Pons (tissue), 1 donor: Measurements from ENCODE around the gene TSPAN3.

Experiments
- DNase-seq: peaks from one replicate; pipeline ENCODE4 v3.0.0-alpha.2; 2016; ENCODE audit warnings: low spot score

TSPAN3 gene

DNA sequence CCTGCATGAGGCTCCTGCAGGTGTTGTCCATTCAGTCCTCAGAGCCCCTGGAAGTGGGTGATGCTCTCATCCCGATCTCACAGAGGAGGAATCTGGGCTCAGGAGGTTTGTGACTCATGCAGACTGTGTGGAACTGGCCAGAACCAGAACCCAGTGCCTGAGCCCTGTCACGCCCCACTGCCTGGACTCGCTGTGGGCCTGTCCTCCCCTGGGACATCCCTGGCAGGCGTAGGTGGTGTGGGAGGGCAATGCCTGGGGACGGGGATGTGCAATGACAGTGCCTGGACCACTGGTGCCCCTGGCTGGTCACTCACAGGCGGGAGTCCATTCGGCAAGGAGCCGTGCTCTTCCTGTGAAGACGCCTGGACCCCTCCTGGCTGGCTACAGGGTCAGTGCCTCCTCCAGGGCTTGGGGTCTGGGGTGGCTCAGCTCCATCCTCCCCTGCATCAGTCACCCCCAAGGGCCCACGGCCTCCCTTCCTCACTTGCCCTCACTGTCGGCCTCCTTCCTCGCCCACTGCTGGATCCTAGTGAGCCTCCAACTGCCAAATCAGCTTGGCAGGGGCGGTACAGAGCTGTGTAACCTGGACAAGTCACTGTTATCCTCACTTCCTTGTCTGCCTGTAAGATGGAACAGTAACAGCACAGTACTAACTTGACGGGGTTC lies 61.1 kb downstream of the TSPAN3 start:
- no peak for DNase-seq

GRCh38 chr15:77009176-77009575 lies 61.7 kb downstream of the TSPAN3 start:
- no peak for DNase-seq

- DNase-seq = peak; percentile 54
Observed at GRCh38 chr15:77004189-77004588, 66.7 kb downstream of the TSPAN3 start.

GRCh38 chr15:77002954-77003912 lies 67.7 kb downstream of the TSPAN3 start:
- peak; percentile 76 for DNase-seq

GRCh38 chr15:77002436-77002835 lies 68.5 kb downstream of the TSPAN3 start:
- DNase-seq = no peak

GRCh38 chr15:77001966-77002365 lies 68.9 kb downstream of the TSPAN3 start:
- DNase-seq = no peak

- no peak for DNase-seq
Observed at GRCh38 chr15:77001351-77001750, 69.6 kb downstream of the TSPAN3 start.

DNA sequence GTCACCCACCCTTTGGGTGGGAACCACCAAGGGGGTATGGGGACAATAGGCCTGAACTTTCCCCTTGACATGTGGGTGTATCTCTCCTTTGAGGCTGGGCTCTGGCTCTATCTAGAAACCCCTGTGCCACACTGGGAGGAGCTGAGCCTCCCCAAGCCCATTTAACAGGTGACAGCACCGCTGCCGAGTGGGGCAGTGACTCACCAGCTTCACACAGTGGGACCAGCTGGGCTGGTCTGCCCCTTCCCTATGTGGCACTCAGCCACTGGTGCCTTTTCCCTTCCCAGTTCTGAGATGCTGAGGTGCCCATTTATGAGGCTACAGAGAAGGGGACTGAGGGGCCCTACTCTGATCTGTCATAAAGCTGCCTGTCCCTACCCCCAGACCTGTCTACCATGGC lies 70.9 kb downstream of the TSPAN3 start:
- DNase-seq = no peak

DNA sequence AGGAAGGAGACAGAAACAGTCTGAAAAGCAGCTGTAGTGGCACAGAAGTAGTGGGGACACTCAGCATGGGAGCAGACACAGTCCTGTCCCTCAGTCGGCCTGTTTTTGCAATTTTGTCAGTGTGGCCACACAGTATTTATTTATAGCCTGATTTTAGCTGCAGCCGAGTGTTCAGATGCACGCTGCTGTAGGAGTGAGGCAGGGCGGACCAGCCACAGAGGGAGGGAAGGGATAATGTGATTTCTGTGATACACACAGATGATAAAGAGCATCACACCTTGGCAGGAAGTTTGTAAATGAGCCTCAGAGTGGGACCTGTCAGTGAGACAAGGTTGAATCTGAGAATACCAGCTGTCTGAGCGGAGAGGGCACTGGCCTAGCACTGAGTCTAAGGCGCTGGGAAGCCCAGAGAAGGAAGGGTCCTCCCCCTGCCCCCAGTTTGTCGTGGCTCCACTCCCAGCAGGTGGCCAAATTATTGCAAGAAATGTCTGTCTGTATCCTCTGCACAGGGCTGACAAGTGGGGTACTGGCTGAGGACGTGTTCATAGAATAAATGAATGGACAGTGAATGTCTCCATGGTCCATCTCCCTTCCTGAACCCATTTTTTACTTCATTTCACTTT lies 72.1 kb downstream of the TSPAN3 start:
- no peak for DNase-seq

DNA sequence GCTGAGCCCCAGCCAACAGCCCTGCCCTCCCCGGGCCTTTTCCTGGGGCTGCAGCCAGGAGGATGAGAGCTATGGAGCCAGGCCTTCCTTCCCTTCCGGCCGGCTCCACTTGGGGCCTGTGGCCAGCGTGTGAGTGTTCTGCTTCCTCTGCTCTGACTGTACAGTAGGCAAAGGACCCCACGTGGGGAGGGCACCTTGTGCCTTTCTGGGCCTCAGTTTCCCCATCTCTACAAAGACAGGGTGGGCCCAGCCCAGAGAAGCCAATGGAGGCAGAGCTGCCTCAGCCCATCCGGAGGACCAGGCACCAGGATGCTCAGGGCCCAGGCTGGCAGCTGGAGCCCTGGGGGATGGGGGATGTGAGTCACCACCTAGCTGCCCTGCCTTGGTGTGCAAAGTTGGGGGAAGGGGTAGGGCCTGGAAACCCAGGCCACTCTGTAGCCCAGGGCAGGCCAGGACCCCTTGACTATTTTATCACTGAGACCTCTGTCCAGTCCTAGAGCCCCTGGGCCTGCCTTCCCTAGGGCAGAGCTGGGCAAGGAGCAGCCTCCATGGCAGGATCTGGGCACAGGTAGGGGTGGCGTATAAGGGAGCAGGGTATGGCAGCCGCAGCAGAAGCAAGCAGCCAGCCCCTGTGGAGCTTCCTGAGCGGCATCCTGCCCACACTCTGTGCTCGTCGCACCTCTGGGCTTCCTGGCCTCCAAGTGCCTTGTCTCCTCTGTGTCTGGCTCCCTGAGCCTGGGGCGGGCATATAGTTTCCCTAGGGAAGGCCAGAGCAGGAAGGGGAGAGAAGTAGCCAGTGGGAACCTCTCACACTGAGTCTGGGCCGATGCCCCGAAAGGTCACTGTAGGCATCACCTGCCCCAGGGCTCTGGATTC lies 74.1 kb downstream of the TSPAN3 start:
- DNase-seq = no peak

- no peak for DNase-seq
Observed at GRCh38 chr15:76996076-76996525, 74.8 kb downstream of the TSPAN3 start.

DNA sequence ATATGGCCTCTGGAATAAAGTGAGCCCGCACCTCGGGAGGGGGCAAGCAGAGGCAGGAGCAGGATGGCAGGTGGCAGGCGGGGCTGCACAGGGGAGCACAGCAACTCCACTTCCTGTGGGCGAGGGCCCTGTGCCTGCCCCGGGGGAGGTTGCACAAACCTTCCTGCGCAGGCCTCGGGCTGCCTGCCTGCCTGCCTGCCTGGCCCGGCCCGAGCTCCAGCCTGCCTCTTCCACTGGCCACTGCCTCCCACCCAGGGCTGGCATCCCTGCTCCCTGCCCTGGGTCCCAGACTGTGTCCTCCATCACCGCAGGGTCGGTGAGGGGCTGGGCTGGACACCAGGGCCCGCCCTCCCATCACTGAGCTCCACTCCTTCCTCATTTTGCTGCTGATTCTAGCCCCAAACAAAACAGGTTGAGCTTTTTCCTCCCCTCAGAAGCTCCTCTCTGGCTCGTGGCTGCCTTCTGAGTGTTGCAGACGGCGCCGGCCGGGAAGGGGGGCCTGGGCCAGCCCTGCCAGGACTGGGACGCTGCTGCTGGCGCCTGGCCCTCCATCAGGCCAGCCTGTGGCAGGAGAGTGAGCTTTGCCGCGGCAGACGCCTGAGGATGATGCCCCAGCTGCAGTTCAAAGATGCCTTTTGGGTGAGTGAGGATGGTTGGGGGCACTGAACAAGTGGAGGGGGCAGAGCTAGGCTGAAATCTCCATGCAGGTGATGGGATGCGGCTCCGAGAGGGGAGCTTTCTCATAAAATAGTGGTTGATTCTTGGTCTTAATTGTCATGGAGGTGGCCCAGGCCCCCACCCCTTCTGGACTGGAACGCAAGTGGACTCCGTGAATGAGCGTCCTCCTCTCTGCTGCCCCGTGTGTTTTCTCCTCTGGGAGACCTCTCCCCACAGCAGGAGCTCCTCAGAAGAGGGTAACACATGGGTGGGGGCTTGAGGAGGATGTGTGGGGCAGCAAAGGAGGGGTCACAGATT lies 75.7 kb downstream of the TSPAN3 start, which contains the start of gene PSTPIP1:
Gene PSTPIP1, plus strand, starts transcription at position 156 of the 975 bp plus-strand sequence. Its CDS starts 448 bp downstream, at position 604.
- peak; percentile 48 for DNase-seq

DNA sequence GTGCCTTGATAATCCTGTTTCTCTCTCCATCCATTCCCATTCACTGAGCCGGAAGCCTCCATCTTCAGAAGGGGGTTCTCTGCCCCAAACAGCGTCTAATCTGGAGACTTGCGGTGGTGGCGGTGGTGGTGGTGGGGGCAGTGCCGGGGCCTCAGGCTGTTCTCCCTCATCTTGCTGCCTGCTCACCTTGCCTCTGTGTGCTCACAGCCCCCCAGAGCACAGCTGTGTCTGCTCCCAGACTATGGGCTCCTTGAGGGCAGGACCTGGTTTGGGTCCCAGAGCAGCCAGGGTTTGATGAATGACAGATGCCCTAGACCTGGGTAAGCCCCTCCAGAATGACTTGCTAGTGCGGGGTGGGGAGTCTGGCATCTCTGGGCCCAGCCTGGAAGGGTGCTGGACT lies 76.4 kb downstream of the TSPAN3 start:
- no peak for DNase-seq

- no peak for DNase-seq
Observed at GRCh38 chr15:76994001-76994400, 76.9 kb downstream of the TSPAN3 start.

- no peak for DNase-seq
Observed at GRCh38 chr15:76993114-76993725, 77.7 kb downstream of the TSPAN3 start.

DNA sequence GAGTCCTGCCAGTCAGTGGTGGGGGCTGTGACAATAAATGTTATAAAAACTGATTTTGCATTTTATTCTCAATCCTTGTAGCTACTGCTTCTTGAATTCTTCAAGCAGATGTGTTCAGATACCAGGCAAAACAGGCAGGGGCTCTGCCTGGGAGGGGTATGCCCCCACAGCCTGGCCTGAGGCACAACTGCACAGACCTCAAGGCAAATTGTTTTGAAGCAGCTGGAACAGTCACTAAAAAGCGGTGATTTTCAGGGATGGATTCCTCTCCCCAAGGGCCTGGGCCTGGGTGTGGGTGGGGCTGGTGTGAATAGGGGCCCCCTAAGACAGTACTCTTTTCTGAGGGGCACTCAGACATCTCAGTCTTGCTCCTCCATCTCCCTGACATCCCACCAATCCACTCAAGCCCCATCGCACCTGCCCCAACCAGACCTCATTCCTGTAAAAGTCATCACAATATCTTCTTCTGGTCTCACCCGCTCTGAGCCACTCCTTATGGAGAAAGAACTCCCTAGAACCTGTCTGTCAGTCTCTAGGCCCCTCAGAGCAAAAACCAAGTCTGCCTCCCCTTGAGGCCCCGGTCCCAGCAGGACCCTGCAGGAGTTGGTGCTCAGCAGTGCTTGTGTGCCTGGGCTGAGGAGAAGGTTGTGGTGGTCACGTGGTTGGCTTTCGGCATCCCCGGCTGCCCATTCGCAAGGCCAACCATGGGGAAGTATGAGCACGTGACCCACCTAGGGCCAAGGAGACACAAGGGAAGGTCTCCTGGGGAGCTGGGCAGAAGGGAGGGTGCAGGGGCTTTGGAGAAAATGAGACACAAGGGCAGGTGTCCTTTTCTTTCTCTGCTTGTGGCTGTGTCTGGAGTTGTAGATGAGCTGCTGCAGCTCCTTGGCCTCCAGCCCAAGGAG lies 78.9 kb downstream of the TSPAN3 start:
- DNase-seq = peak; percentile 51
